Activated CD4-positive, alpha-beta T cell treated with anti-CD3 and anti-CD28 coated beads for 36 hours (primary cell): Measurements from ENCODE around the gene NME7. TPM values are rescaled to one million over a fixed set of nuclear protein-coding genes. Genes with fewer than 3 reads are reported as not detected.
"Not testable (repeated sequence)": the region's sequence is repeated elsewhere in the genome, so short reads cannot be mapped to it uniquely, and the experiment has no call there.

Experiments used
- ATAC-seq: fragments of 200-7000 bp; cut with Tn5 transposase; one replicate; pipeline ENCODE4 v1.10.0; 2021; ENCODE audit warnings: mild to moderate bottlenecking, moderate library complexity
- CTCF ChIA-PET: fragments of 350-600 bp; sonication (Branson Sonifier 250); formaldehyde crosslinking; loops from one replicate; lab custom pipeline; 2021; ENCODE audit warnings: antibody characterized with exemption; lab: Charles Lee
- POLR2A ChIA-PET: fragments of 350-600 bp; sonication (Branson Sonifier 250); formaldehyde crosslinking; loops from one replicate; lab custom pipeline; 2021; ENCODE audit warnings: antibody characterized with exemption, inconsistent platforms; lab: Charles Lee
- DNase-seq: peaks from one replicate; pipeline ENCODE4 v3.0.0-alpha.2; 2020
- H3K27ac Mint-ChIP-seq: one replicate; pipeline ENCODE4 v1.8.0; 2021; ENCODE audit warnings: mixed read lengths
- H3K27me3 Mint-ChIP-seq: one replicate; pipeline ENCODE4 v1.8.0; 2021; ENCODE audit warnings: mixed read lengths
- H3K36me3 Mint-ChIP-seq: one replicate; pipeline ENCODE4 v1.8.0; 2021; ENCODE audit warnings: low read depth, mixed read lengths
- H3K4me1 Mint-ChIP-seq: one replicate; pipeline ENCODE4 v1.8.0; 2021; ENCODE audit warnings: mixed read lengths
- H3K4me3 Mint-ChIP-seq: one replicate; pipeline ENCODE4 v1.8.0; 2021; ENCODE audit warnings: mild to moderate bottlenecking, moderate library complexity, mixed read lengths
- H3K9me3 Mint-ChIP-seq: one replicate; pipeline ENCODE4 v1.8.0; 2021; ENCODE audit warnings: low read depth, mixed read lengths
- intact Hi-C, 2 experiments: fragments of 100-400 bp; cut with DNase I in 1 of 2; cut with micrococcal nuclease in 1 of 2; formaldehyde crosslinking; loops; one replicate each; pipeline versions ENCODE4 v1.14.2 to v1.15.1; 2022 to 2024; cut with DNase I, micrococcal nuclease
- total RNA-seq, 2 experiments: library from RNA; stranded (reverse); gene quantifications; one replicate each; pipeline ENCODE4 v1.2.3, GENCODE V29; 2021

The NME7 gene
- total RNA-seq, 2 experiments from 2014 or later = 11.6 to 15.3 TPM

DNA sequence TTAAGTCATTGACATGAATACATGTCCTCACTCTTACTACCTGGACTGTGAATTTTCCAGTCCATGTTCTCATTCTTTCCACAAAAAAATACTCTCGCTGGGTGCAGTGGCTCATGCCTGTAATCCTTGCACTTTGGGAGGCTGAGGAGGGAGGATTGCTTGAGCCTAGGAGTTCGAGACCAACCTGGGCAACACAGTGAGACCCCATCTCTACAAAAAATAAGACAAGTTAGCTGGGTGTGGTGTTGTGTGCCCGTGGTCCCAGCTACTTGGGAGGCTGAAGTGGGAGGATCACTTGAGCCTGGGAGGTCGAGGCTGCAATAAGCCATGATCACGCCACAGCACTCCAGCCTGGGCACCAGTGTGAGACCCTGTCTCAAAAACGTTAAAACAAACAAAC is 242.0 kb downstream of the NME7 start:
- peaks cover 15% of the 10 kb centered on the region for H3K4me1 Mint-ChIP-seq
- H3K27me3 Mint-ChIP-seq, CTCF ChIA-PET, POLR2A ChIA-PET, ATAC-seq, DNase-seq, intact Hi-C loops, H3K9me3 Mint-ChIP-seq, H3K36me3 Mint-ChIP-seq, H3K4me3 Mint-ChIP-seq, H3K27ac Mint-ChIP-seq: not testable (repeated sequence)

- Mint-ChIP-seq H3K27ac (no peak overlapping the region), H3K9me3 (no peaks in the 10 kb centered on the region), H3K4me1 (peaks cover 13% of the 10 kb centered on the region), H3K4me3 (no peak overlapping the region), H3K27me3 (no peaks in the 10 kb centered on the region), H3K36me3 (peaks cover 4% of the 10 kb centered on the region)
- intact Hi-C loops = no loop called here
- DNase-seq (no peak), ATAC-seq (no peak)
- POLR2A ChIA-PET = no interaction called here
- CTCF ChIA-PET = no interaction called here
Observed at GRCh38 chr1:169124459-169124858, 243.1 kb downstream of the NME7 start.

- Mint-ChIP-seq H3K4me3 (no peak overlapping the region), H3K9me3 (no peaks in the 10 kb centered on the region), H3K4me1 (no peaks in the 10 kb centered on the region), H3K27me3 (no peaks in the 10 kb centered on the region), H3K36me3 (peaks cover 4% of the 10 kb centered on the region), H3K27ac (no peak overlapping the region)
- no peak for ATAC-seq
- no peak for DNase-seq
- CTCF ChIA-PET = no interaction called here
- intact Hi-C loops = no loop called here
- POLR2A ChIA-PET = no interaction called here
Observed at GRCh38 chr1:169122976-169123375, 244.6 kb downstream of the NME7 start.

- Mint-ChIP-seq H3K27me3 (no peaks in the 10 kb centered on the region), H3K9me3 (no peaks in the 10 kb centered on the region), H3K27ac (no peak overlapping the region), H3K36me3 (peaks cover 4% of the 10 kb centered on the region), H3K4me1 (peaks cover 7% of the 10 kb centered on the region), H3K4me3 (no peak overlapping the region)
- DNase-seq (no peak), ATAC-seq (no peak)
- intact Hi-C loops = no loop called here
- CTCF ChIA-PET = interaction anchor here (0.6 to 1.1 kb wide), 3 partner anchors 12 to 14 kb away, joined by 3 read pairs; no protein-coding TSS in a partner anchor
- POLR2A ChIA-PET = no interaction called here
Observed at GRCh38 chr1:169121146-169121923, 246.3 kb downstream of the NME7 start.

GRCh38 chr1:169120066-169120465 is 247.5 kb downstream of the NME7 start:
- Mint-ChIP-seq H3K4me3 (no peak overlapping the region), H3K4me1 (peaks cover 10% of the 10 kb centered on the region), H3K9me3 (no peaks in the 10 kb centered on the region), H3K27ac (no peak overlapping the region), H3K36me3 (no peaks in the 10 kb centered on the region), H3K27me3 (no peaks in the 10 kb centered on the region)
- CTCF ChIA-PET = interaction anchor here (1.1 to 1.5 kb wide), 2 partner anchors 12 to 23 kb away, joined by 3 read pairs; no protein-coding TSS in a partner anchor
- intact Hi-C loops = no loop called here
- POLR2A ChIA-PET = no interaction called here
- DNase-seq = no peak
- ATAC-seq = no peak

DNA sequence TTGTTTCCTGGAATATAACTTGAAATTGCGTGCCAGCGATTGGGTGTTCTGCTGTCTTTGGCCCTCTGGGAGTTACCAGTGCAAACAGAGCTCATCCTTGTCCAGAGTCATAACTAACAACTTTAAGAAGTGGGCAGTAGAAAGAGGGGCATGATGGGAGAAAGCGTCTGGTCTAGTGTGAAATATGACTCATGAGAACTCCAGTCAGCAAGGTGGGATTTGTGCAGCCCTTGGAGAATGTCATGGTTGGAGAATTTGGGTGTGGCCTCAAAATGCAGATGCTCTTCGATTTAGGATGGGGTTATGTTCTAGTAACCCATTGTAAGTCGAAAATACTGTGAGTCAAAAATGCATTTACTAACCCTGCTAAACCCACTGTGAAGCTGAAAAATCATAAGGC is 248.2 kb downstream of the NME7 start:
- no peak for ATAC-seq
- CTCF ChIA-PET = interaction anchor here (0.8 to 1.5 kb wide), 2 partner anchors 12 to 23 kb away, joined by 3 read pairs; no protein-coding TSS in a partner anchor
- intact Hi-C loops = no loop called here
- Mint-ChIP-seq H3K36me3 (no peaks in the 10 kb centered on the region), H3K4me1 (peaks cover 10% of the 10 kb centered on the region), H3K9me3 (no peaks in the 10 kb centered on the region), H3K4me3 (no peak overlapping the region), H3K27ac (no peak overlapping the region), H3K27me3 (no peaks in the 10 kb centered on the region)
- no peak for DNase-seq
- POLR2A ChIA-PET = no interaction called here

GRCh38 chr1:169118227-169118626 is 249.4 kb downstream of the NME7 start:
- Mint-ChIP-seq H3K27ac (no peak overlapping the region), H3K9me3 (no peaks in the 10 kb centered on the region), H3K27me3 (no peaks in the 10 kb centered on the region), H3K4me3 (no peak overlapping the region), H3K36me3 (peaks cover 3% of the 10 kb centered on the region), H3K4me1 (peaks cover 10% of the 10 kb centered on the region)
- no peak for ATAC-seq
- DNase-seq = no peak
- intact Hi-C loops = no loop called here
- ChIA-PET POLR2A (no interaction called here), CTCF (interaction anchor here (0.6 kb wide), 1 partner anchor 61 kb away, joined by 5 read pairs; no protein-coding TSS in a partner anchor)

DNA sequence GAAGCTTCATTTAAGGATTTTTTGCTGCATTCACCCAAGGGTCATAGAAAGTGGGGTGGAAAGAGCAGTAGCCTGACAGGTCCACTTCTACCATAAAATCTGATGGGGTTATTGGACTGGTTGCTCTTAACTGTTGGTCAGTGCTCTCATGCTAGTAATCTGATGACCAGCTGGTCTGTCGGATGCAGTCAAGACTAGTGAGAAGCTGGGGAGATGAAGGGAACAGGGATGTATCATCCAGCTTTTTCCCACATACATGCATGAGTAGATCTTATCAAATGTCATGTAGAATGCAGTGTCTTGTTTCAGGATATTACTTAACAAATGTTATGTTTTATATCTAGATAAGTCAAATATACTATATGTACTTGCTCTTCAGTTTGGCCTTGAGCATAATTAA is 250.0 kb downstream of the NME7 start:
- intact Hi-C loops = no loop called here
- Mint-ChIP-seq H3K4me1 (peaks cover 10% of the 10 kb centered on the region), H3K4me3 (no peak overlapping the region), H3K9me3 (no peaks in the 10 kb centered on the region), H3K27ac (no peak overlapping the region), H3K36me3 (peaks cover 3% of the 10 kb centered on the region), H3K27me3 (no peaks in the 10 kb centered on the region)
- no peak for ATAC-seq
- DNase-seq = no peak
- POLR2A ChIA-PET = no interaction called here
- CTCF ChIA-PET = interaction anchor here (1.0 kb wide), 1 partner anchor 231 kb away, joined by 3 read pairs; no protein-coding TSS in a partner anchor

- intact Hi-C loops = no loop called here
- Mint-ChIP-seq H3K4me3 (no peak overlapping the region), H3K9me3 (no peaks in the 10 kb centered on the region), H3K36me3 (peaks cover 8% of the 10 kb centered on the region), H3K27me3 (peaks cover 3% of the 10 kb centered on the region), H3K4me1 (peaks cover 10% of the 10 kb centered on the region), H3K27ac (no peak overlapping the region)
- ChIA-PET POLR2A (no interaction called here), CTCF (interaction anchor here (1.0 kb wide), 1 partner anchor 231 kb away, joined by 3 read pairs; no protein-coding TSS in a partner anchor)
- ATAC-seq = no peak
- no peak for DNase-seq
Observed at GRCh38 chr1:169117014-169117413, 250.6 kb downstream of the NME7 start.

GRCh38 chr1:169115891-169116585 is 251.6 kb downstream of the NME7 start:
- Mint-ChIP-seq H3K36me3 (peaks cover 8% of the 10 kb centered on the region), H3K27me3 (peaks cover 3% of the 10 kb centered on the region), H3K27ac (no peak overlapping the region), H3K4me1 (peaks cover 13% of the 10 kb centered on the region), H3K9me3 (no peaks in the 10 kb centered on the region), H3K4me3 (no peak overlapping the region)
- intact Hi-C loops = no loop called here
- ChIA-PET CTCF (no interaction called here), POLR2A (no interaction called here)
- peak; percentile 57 for DNase-seq
- ATAC-seq = peak; percentile 74

DNA sequence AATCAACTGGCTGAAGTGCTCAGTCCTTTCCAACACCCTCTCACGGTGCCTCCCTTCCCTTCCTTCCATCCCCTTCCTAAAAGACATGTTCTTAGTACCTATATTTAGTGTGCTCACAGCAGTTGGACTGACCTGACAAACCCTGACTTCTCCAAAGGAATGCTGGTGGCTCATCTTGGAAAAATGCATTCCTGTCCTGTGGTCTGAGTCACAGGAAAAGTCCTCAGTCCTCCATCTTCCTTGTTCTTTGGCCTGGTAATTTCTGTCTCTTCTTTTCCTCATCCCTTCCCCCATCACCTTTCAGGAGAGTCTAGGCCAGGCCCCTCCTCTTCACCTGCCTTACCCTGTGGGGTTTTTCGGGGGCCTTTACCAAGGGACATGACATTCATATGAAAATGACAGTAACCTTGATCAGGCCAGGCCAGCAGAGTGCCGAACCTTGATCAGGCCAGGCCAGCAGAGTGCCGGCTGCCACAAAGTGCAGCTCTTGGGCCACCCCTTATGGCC is 253.9 kb downstream of the NME7 start:
- Mint-ChIP-seq H3K36me3 (peaks cover 8% of the 10 kb centered on the region), H3K27ac (no peak overlapping the region), H3K27me3 (peaks cover 3% of the 10 kb centered on the region), H3K4me1 (peaks cover 30% of the 10 kb centered on the region), H3K4me3 (no peak overlapping the region), H3K9me3 (no peaks in the 10 kb centered on the region)
- POLR2A ChIA-PET = no interaction called here
- intact Hi-C loops = no loop called here
- DNase-seq (no peak), ATAC-seq (no peak)
- CTCF ChIA-PET = no interaction called here
